Thyroid gland (tissue), 4 donors: ENCODE measurements around the gene STK38L. TPM values are rescaled to one million over a fixed set of nuclear protein-coding genes. Genes with fewer than 3 reads are reported as not detected.

Experiments used
- DNase-seq, 2 donors: peaks; one replicate each; pipeline ENCODE4 v3.0.0-alpha.2; 2019
- H3K27ac ChIP-seq, 3 donors: fragments of 200-600 bp; sonication (generic); 1 replicate in 2 of 3; 2 replicates in 1 of 3; pipeline ENCODE4 v1.5.1; 2016 to 2019; ENCODE audit warnings: mild to moderate bottlenecking in 1 of 3, moderate library complexity in 1 of 3
- H3K27me3 ChIP-seq: fragments of 200-600 bp; sonication (generic); one replicate; pipeline ENCODE4 v1.5.1; 2019
- H3K36me3 ChIP-seq, 2 donors: fragments of 200-600 bp; sonication (generic); one replicate each; pipeline ENCODE4 v1.5.1; 2016 to 2019
- H3K4me1 ChIP-seq, 2 donors: fragments of 200-600 bp; sonication (generic); one replicate each; pipeline ENCODE4 v1.5.1; 2017 to 2019
- H3K4me3 ChIP-seq, 3 donors: fragments of 200-600 bp; sonication (generic); replicated peaks in 1 of 3; 1 replicate in 2 of 3; 2 replicates in 1 of 3; pipeline ENCODE4 v1.5.1; 2016; ENCODE audit warnings: mild to moderate bottlenecking in 1 of 3
- H3K9me3 ChIP-seq: fragments of 200-600 bp; sonication (generic); one replicate; pipeline ENCODE4 v1.5.1; 2017
- CTCF ChIP-seq, 6 experiments: fragments of 200-600 bp in 3 of 6; fragments of 450-650 bp in 3 of 6; sonication (generic) in 3 of 6; IDR thresholded peaks; one replicate each; pipeline ENCODE4 v1.5.1; 2016 to 2019; ENCODE audit warnings: antibody characterized with exemption in 6 of 6, mild to moderate bottlenecking in 2 of 6, inconsistent platforms in 1 of 6, moderate library complexity in 1 of 6
- POLR2A ChIP-seq, 2 donors: fragments of 450-650 bp; IDR thresholded peaks; one replicate each; pipeline ENCODE4 v1.6.1; 2017; ENCODE audit warnings: antibody characterized with exemption in 2 of 2, mild to moderate bottlenecking in 2 of 2, moderate library complexity in 1 of 2
- WGBS, 2 donors: methylation state at CpG; one replicate each; pipeline ENCODE4 v1.1.5; 2017; 5-methylcytosine and 5-hydroxymethylcytosine counted together
- intact Hi-C: fragments of 100-400 bp; cut with DNase I; formaldehyde crosslinking; loops from one replicate; pipeline ENCODE4 v1.15.1; 2023
- total RNA-seq, 4 donors: library from RNA; depleted of rRNA; stranded (reverse); fragments of >200 nt; gene quantifications; one replicate each; pipeline ENCODE4 v1.2.3, GENCODE V29; 2016

The STK38L gene
- total RNA-seq, 4 donors from 2014 or later: 20.1 to 42.2 (median 27.0) TPM

- no peaks in the 10 kb centered on the region for H3K27me3 ChIP-seq
- peaks cover 13 to 22% of the 10 kb centered on the region in 2 donors for H3K36me3 ChIP-seq
- intact Hi-C loops: no loop called here
- TF ChIP-seq POLR2A (IDR thresholded peaks at IDR 0.05) (no peak), CTCF (IDR thresholded peaks at IDR 0.05) (no peak)
- H3K4me1 ChIP-seq: no peaks in the 10 kb centered on the region
- DNase-seq: no peak
- no peak overlapping the region for H3K4me3 ChIP-seq
- H3K27ac ChIP-seq: no peak overlapping the region
- WGBS, 2 donors: 84 to 98% methylated on average over 2 of the region's 2 CpGs
- H3K9me3 ChIP-seq: no peaks in the 10 kb centered on the region
These were observed 75.8 kb downstream of the STK38L start for GRCh38 chr12:27319848-27320247.

DNA sequence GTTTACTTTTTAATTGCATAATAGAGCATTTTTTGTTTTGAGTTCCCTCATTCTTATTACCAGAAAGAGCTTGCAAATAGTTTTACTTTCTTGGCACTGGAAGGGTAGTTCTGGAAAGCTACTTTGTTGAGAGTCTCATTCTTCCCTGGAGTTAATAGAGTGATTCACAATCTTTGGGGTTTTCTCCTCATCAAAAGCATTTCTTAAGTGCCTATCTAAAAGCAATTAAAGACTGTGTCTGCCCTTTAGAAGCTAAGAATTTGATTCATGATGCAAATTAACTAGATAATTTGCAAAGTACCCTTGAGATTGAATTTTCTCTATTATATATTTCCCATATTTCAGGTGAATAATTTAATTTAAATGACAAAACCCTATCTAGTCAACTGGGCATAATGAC lies 80.4 kb downstream of the STK38L start:
- Histone ChIP-seq H3K36me3 (peaks cover 0 to 18% of the 10 kb centered on the region in 2 donors), H3K4me3 (no peak overlapping the region), H3K27ac (no peak overlapping the region), H3K4me1 (no peaks in the 10 kb centered on the region), H3K27me3 (no peaks in the 10 kb centered on the region), H3K9me3 (no peaks in the 10 kb centered on the region)
- TF ChIP-seq POLR2A (IDR thresholded peaks at IDR 0.05) (no peak), CTCF (IDR thresholded peaks at IDR 0.05) (no peak)
- intact Hi-C loops: no loop called here
- DNase-seq: no peak

- Histone ChIP-seq H3K9me3 (no peaks in the 10 kb centered on the region), H3K4me3 (no peak overlapping the region), H3K36me3 (no peaks in the 10 kb centered on the region), H3K27me3 (no peaks in the 10 kb centered on the region), H3K27ac (no peak overlapping the region), H3K4me1 (peaks cover 0 to 14% of the 10 kb centered on the region in 2 donors)
- intact Hi-C loops: no loop called here
- 93 to 96% methylated on average over 1 of the region's 1 CpG for WGBS, 2 donors
- no peak for DNase-seq
- TF ChIP-seq CTCF (IDR thresholded peaks at IDR 0.05) (no peak), POLR2A (IDR thresholded peaks at IDR 0.05) (no peak)
These were observed 86.8 kb downstream of the STK38L start for GRCh38 chr12:27330846-27331245.

GRCh38 chr12:27331291-27331926 lies 87.3 kb downstream of the STK38L start:
- Histone ChIP-seq H3K9me3 (no peaks in the 10 kb centered on the region), H3K27me3 (no peaks in the 10 kb centered on the region), H3K4me1 (peaks cover 0 to 14% of the 10 kb centered on the region in 2 donors), H3K36me3 (no peaks in the 10 kb centered on the region), H3K27ac (no peak overlapping the region), H3K4me3 (no peak overlapping the region)
- no peak for DNase-seq
- intact Hi-C loops: no loop called here
- WGBS, 2 donors: 51 to 74% methylated on average over 7 of the region's 7 CpGs
- TF ChIP-seq POLR2A (IDR thresholded peaks at IDR 0.05): no peak
- TF ChIP-seq CTCF (IDR thresholded peaks at IDR 0.05): no peak

- H3K27me3 ChIP-seq: no peaks in the 10 kb centered on the region
- H3K36me3 ChIP-seq: no peaks in the 10 kb centered on the region
- H3K9me3 ChIP-seq: no peaks in the 10 kb centered on the region
- intact Hi-C loops: no loop called here
- H3K27ac ChIP-seq: no peak overlapping the region
- 35 to 43% methylated on average over 3 of the region's 3 CpGs for WGBS, 2 donors
- no peak overlapping the region for H3K4me3 ChIP-seq
- no peak for DNase-seq
- TF ChIP-seq CTCF (IDR thresholded peaks at IDR 0.05) (no peak), POLR2A (IDR thresholded peaks at IDR 0.05) (no peak)
- peaks cover 0 to 14% of the 10 kb centered on the region in 2 donors for H3K4me1 ChIP-seq
These were observed 87.8 kb downstream of the STK38L start for GRCh38 chr12:27331927-27332324.
